GM23338 (cell line): ENCODE data around the gene CANT1. TPM values are rescaled to one million over a fixed set of nuclear protein-coding genes. Genes with fewer than 3 reads are reported as not detected.

ENCODE experiments used
- ATAC-seq: fragments of 200-7000 bp; cut with Tn5 transposase; 3 replicates; pipeline ENCODE4 v1.9.1; 2020
- DNase-seq: peaks from one replicate; pipeline ENCODE4 v3.0.0-alpha.2; 2015; ENCODE audit warnings: low spot score
- H2AFZ ChIP-seq: fragments of 200-600 bp; sonication (generic); 2 replicates; pipeline ENCODE4 v1.8.0; 2016; ENCODE audit warnings: antibody characterized with exemption, mild to moderate bottlenecking, moderate library complexity
- H3F3A ChIP-seq: fragments of 200-600 bp; sonication (generic); replicated peaks from 2 replicates; pipeline ENCODE4 v1.8.0; 2017; ENCODE audit warnings: antibody characterized with exemption, mixed run types, low read depth
- H3K27ac ChIP-seq: fragments of 200-600 bp; sonication (generic); 2 replicates; pipeline ENCODE4 v1.6.1; 2016; ENCODE audit warnings: low read depth
- H3K27me3 ChIP-seq: fragments of 200-600 bp; sonication (generic); 2 replicates; pipeline ENCODE4 v1.8.0; 2016; ENCODE audit warnings: mild to moderate bottlenecking, mixed run types, moderate library complexity; ENCODE audit not compliant: insufficient read depth
- H3K36me3 ChIP-seq: fragments of 200-600 bp; sonication (generic); 2 replicates; pipeline ENCODE4 v1.8.0; 2016; ENCODE audit warnings: mild to moderate bottlenecking; ENCODE audit not compliant: insufficient read depth
- H3K4me1 ChIP-seq: fragments of 200-600 bp; sonication (generic); 2 replicates; pipeline ENCODE4 v1.8.0; 2016; ENCODE audit warnings: mild to moderate bottlenecking, moderate library complexity; ENCODE audit not compliant: insufficient read depth
- H3K4me2 ChIP-seq: fragments of 200-600 bp; sonication (generic); 2 replicates; pipeline ENCODE4 v1.7.1; 2017; ENCODE audit warnings: mixed run types
- H3K4me3 ChIP-seq: fragments of 200-600 bp; sonication (generic); 2 replicates; pipeline ENCODE4 v1.6.1; 2016; ENCODE audit warnings: mixed run types
- H3K79me2 ChIP-seq: fragments of 200-600 bp; sonication (generic); replicated peaks from 2 replicates; pipeline ENCODE4 v1.8.0; 2017; ENCODE audit warnings: mild to moderate bottlenecking; ENCODE audit not compliant: insufficient read depth
- H3K9me2 ChIP-seq: fragments of 200-600 bp; sonication (generic); 2 replicates; pipeline ENCODE4 v1.8.0; 2017; ENCODE audit not compliant: insufficient read depth
- H4K20me1 ChIP-seq: fragments of 200-600 bp; sonication (generic); replicated peaks from 2 replicates; pipeline ENCODE4 v1.8.0; 2017; ENCODE audit warnings: mild to moderate bottlenecking; ENCODE audit not compliant: insufficient read depth
- H3K27ac Mint-ChIP-seq: 2 replicates; pipeline ENCODE4 v1.8.0; 2020; ENCODE audit warnings: inconsistent platforms, mild to moderate bottlenecking, moderate library complexity, mixed read lengths
- H3K27me3 Mint-ChIP-seq: 3 replicates; pipeline ENCODE4 v1.8.0; 2022; ENCODE audit warnings: low read depth, mild to moderate bottlenecking, moderate library complexity, mixed read lengths, inconsistent platforms; ENCODE audit not compliant: insufficient read depth, poor library complexity
- H3K36me3 Mint-ChIP-seq: 3 replicates; pipeline ENCODE4 v1.8.0; 2021; ENCODE audit warnings: low read depth, mild to moderate bottlenecking, inconsistent platforms, moderate library complexity, mixed read lengths
- H3K4me1 Mint-ChIP-seq: 3 replicates; pipeline ENCODE4 v1.8.0; 2020; ENCODE audit warnings: mild to moderate bottlenecking, inconsistent platforms, mixed read lengths
- H3K4me3 Mint-ChIP-seq: 3 replicates; pipeline ENCODE4 v1.8.0; 2021; ENCODE audit warnings: moderate library complexity, mild to moderate bottlenecking, inconsistent platforms, mixed read lengths
- H3K9me3 Mint-ChIP-seq: 3 replicates; pipeline ENCODE4 v1.8.0; 2020; ENCODE audit warnings: moderate library complexity, mild to moderate bottlenecking, inconsistent platforms, mixed read lengths
- CREB1 ChIP-seq: fragments of 250-450 bp; sonication (Bioruptor Pico); IDR thresholded peaks from 2 replicates; pipeline ENCODE4 v1.5.0; 2020; ENCODE audit warnings: low read depth, mild to moderate bottlenecking, moderate library complexity
- EZH2 ChIP-seq: fragments of 200-600 bp; sonication (generic); IDR thresholded peaks from one replicate; pipeline ENCODE4 v1.8.0; 2017; ENCODE audit warnings: antibody characterized with exemption, mild to moderate bottlenecking, low read depth; ENCODE audit not compliant: unreplicated experiment
- EZH2phosphoT487 ChIP-seq: fragments of 200-600 bp; sonication (generic); IDR thresholded peaks from one replicate; pipeline ENCODE4 v1.8.1; 2018; ENCODE audit warnings: antibody characterized with exemption; ENCODE audit not compliant: unreplicated experiment
- JUNB ChIP-seq: IDR thresholded peaks from one replicate; pipeline ENCODE4 v1.6.1; 2016; ENCODE audit warnings: antibody characterized with exemption; ENCODE audit not compliant: unreplicated experiment
- NANOG ChIP-seq: IDR thresholded peaks from 2 replicates; pipeline ENCODE4 v1.6.1; 2016; ENCODE audit warnings: antibody characterized with exemption, borderline replicate concordance
- POLR2AphosphoS5 ChIP-seq: IDR thresholded peaks from 2 replicates; pipeline ENCODE4 v1.6.1; 2016; ENCODE audit warnings: antibody characterized with exemption, low read depth
- STAT1 ChIP-seq: IDR thresholded peaks from one replicate; pipeline ENCODE4 v1.6.1; 2016; ENCODE audit warnings: antibody characterized with exemption; ENCODE audit not compliant: unreplicated experiment
- ZNF331 ChIP-seq: fragments of 250-450 bp; sonication (Bioruptor Pico); IDR thresholded peaks from 2 replicates; pipeline ENCODE4 v1.5.0; 2020; ENCODE audit warnings: low read depth, mild to moderate bottlenecking, moderate library complexity
- polyA plus RNA-seq: library from polyadenylated mRNA; unstranded; fragments of >200 nt; fragmentation: Nextera tagmentation; extraction: Ambion mirVana; gene quantifications from 2 replicates; pipeline ENCODE4 v1.2.1, GENCODE V29; 2016
- total RNA-seq: library from RNA; depleted of rRNA; stranded (reverse); fragments of >200 nt; shearing (Covaris generic); gene quantifications from 2 replicates; pipeline ENCODE4 v1.2.3, GENCODE V29; 2014
- TF ChIP-seq, protein P1 (sequence below): fragments of 250-450 bp; sonication (Bioruptor Pico); IDR thresholded peaks from 2 replicates; pipeline ENCODE4 v1.5.0; 2020; ENCODE audit warnings: mild to moderate bottlenecking, moderate library complexity
- TF ChIP-seq, protein P2 (sequence below), 2 experiments: fragments of 200-600 bp in 1 of 2; sonication (generic) in 1 of 2; conservative IDR thresholded peaks; 2 replicates each; pipeline versions ENCODE4 v1.5.1 to v1.6.1; 2016 to 2017; ENCODE audit warnings: antibody characterized with exemption in 2 of 2, low read depth in 2 of 2, mild to moderate bottlenecking in 2 of 2, moderate library complexity in 1 of 2
- TF ChIP-seq, protein P3 (sequence below): IDR thresholded peaks from one replicate; pipeline ENCODE4 v1.6.1; 2018; ENCODE audit warnings: antibody characterized with exemption; ENCODE audit not compliant: unreplicated experiment

The CANT1 gene
- total and polyA plus RNA-seq, 2 experiments from 2014 or later, result 5.9 to 38.8 TPM

DNA sequence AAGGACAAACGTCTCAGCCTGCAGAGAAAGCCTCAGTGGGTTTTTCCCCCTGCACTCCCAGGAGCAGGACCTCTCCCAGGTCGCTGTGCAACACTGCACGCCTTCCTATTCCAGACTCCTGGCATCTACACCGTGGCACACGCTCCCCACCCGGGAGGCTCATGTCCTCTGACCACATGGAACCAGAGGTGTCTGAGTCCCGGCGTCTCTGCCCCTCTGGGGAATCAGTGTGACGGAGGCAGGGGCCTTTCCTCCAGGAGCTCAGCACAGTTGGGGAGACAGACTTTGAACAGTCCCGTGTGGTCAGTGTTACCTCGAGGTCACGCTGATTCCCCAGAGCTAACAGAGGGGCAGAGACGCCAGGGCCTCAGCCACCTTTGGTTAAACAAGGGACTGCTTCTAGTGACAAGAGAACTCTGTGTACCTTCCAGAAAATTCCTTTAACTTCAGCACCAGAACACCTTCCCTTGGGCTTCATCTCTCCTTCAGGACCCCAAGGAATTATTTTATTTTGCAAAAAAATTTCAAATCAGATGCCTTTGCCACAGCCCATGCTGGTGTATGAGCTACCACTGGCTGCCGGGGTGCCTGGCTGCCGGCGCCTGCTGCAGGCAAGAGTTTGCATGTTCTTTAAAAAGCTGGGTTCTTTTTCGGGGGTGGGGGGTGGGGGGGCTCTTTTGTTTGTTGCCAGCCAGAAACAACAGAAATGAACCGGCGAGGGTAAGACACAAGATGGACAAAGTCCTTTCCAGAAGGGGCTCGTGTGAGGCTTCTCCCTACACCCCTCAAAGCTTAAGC, 6.6 kb downstream of the CANT1 start:
- TF ChIP-seq, protein P1, sequence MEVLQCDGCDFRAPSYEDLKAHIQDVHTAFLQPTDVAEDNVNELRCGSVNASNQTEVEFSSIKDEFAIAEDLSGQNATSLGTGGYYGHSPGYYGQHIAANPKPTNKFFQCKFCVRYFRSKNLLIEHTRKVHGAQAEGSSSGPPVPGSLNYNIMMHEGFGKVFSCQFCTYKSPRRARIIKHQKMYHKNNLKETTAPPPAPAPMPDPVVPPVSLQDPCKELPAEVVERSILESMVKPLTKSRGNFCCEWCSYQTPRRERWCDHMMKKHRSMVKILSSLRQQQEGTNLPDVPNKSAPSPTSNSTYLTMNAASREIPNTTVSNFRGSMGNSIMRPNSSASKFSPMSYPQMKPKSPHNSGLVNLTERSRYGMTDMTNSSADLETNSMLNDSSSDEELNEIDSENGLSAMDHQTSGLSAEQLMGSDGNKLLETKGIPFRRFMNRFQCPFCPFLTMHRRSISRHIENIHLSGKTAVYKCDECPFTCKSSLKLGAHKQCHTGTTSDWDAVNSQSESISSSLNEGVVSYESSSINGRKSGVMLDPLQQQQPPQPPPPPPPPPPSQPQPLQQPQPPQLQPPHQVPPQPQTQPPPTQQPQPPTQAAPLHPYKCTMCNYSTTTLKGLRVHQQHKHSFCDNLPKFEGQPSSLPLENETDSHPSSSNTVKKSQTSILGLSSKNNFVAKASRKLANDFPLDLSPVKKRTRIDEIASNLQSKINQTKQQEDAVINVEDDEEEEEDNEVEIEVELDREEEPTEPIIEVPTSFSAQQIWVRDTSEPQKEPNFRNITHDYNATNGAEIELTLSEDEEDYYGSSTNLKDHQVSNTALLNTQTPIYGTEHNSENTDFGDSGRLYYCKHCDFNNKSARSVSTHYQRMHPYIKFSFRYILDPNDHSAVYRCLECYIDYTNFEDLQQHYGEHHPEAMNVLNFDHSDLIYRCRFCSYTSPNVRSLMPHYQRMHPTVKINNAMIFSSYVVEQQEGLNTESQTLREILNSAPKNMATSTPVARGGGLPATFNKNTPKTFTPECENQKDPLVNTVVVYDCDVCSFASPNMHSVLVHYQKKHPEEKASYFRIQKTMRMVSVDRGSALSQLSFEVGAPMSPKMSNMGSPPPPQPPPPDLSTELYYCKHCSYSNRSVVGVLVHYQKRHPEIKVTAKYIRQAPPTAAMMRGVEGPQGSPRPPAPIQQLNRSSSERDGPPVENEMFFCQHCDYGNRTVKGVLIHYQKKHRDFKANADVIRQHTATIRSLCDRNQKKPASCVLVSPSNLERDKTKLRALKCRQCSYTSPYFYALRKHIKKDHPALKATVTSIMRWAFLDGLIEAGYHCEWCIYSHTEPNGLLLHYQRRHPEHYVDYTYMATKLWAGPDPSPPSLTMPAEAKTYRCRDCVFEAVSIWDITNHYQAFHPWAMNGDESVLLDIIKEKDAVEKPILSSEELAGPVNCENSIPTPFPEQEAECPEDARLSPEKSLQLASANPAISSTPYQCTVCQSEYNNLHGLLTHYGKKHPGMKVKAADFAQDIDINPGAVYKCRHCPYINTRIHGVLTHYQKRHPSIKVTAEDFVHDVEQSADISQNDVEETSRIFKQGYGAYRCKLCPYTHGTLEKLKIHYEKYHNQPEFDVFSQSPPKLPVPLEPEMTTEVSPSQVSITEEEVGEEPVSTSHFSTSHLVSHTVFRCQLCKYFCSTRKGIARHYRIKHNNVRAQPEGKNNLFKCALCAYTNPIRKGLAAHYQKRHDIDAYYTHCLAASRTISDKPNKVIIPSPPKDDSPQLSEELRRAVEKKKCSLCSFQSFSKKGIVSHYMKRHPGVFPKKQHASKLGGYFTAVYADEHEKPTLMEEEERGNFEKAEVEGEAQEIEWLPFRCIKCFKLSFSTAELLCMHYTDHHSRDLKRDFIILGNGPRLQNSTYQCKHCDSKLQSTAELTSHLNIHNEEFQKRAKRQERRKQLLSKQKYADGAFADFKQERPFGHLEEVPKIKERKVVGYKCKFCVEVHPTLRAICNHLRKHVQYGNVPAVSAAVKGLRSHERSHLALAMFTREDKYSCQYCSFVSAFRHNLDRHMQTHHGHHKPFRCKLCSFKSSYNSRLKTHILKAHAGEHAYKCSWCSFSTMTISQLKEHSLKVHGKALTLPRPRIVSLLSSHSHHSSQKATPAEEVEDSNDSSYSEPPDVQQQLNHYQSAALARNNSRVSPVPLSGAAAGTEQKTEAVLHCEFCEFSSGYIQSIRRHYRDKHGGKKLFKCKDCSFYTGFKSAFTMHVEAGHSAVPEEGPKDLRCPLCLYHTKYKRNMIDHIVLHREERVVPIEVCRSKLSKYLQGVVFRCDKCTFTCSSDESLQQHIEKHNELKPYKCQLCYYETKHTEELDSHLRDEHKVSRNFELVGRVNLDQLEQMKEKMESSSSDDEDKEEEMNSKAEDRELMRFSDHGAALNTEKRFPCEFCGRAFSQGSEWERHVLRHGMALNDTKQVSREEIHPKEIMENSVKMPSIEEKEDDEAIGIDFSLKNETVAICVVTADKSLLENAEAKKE (CRISPR knock-in tag), result no peak
- TF ChIP-seq NANOG (no peak), EZH2 (no peak), POLR2AphosphoS5 (no peak), STAT1 (no peak), EZH2phosphoT487 (no peak), CREB1 (no peak), JUNB (no peak), ZNF331 (CRISPR knock-in tag) (no peak)
- TF ChIP-seq, protein P2, sequence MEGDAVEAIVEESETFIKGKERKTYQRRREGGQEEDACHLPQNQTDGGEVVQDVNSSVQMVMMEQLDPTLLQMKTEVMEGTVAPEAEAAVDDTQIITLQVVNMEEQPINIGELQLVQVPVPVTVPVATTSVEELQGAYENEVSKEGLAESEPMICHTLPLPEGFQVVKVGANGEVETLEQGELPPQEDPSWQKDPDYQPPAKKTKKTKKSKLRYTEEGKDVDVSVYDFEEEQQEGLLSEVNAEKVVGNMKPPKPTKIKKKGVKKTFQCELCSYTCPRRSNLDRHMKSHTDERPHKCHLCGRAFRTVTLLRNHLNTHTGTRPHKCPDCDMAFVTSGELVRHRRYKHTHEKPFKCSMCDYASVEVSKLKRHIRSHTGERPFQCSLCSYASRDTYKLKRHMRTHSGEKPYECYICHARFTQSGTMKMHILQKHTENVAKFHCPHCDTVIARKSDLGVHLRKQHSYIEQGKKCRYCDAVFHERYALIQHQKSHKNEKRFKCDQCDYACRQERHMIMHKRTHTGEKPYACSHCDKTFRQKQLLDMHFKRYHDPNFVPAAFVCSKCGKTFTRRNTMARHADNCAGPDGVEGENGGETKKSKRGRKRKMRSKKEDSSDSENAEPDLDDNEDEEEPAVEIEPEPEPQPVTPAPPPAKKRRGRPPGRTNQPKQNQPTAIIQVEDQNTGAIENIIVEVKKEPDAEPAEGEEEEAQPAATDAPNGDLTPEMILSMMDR (conservative IDR thresholded peaks at IDR 0.05; ENCODE audit: low read depth in 2 of 2), result no peak
- TF ChIP-seq, protein P3, sequence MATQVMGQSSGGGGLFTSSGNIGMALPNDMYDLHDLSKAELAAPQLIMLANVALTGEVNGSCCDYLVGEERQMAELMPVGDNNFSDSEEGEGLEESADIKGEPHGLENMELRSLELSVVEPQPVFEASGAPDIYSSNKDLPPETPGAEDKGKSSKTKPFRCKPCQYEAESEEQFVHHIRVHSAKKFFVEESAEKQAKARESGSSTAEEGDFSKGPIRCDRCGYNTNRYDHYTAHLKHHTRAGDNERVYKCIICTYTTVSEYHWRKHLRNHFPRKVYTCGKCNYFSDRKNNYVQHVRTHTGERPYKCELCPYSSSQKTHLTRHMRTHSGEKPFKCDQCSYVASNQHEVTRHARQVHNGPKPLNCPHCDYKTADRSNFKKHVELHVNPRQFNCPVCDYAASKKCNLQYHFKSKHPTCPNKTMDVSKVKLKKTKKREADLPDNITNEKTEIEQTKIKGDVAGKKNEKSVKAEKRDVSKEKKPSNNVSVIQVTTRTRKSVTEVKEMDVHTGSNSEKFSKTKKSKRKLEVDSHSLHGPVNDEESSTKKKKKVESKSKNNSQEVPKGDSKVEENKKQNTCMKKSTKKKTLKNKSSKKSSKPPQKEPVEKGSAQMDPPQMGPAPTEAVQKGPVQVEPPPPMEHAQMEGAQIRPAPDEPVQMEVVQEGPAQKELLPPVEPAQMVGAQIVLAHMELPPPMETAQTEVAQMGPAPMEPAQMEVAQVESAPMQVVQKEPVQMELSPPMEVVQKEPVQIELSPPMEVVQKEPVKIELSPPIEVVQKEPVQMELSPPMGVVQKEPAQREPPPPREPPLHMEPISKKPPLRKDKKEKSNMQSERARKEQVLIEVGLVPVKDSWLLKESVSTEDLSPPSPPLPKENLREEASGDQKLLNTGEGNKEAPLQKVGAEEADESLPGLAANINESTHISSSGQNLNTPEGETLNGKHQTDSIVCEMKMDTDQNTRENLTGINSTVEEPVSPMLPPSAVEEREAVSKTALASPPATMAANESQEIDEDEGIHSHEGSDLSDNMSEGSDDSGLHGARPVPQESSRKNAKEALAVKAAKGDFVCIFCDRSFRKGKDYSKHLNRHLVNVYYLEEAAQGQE, result no peak
- Histone ChIP-seq H2AFZ (no peak overlapping the region), H3K36me3 (no peaks in the 10 kb centered on the region), H4K20me1 (peaks cover 41% of the 10 kb centered on the region), H3K4me1 (no peaks in the 10 kb centered on the region), H3F3A (peaks cover 4% of the 10 kb centered on the region; the same call in 1 of the 2 replicates), H3K27ac (no peak overlapping the region), H3K79me2 (peaks cover 21% of the 10 kb centered on the region), H3K9me2 (no peaks in the 10 kb centered on the region), H3K27me3 (peaks cover 53% of the 10 kb centered on the region), H3K4me2 (no peak overlapping the region), H3K4me3 (no peak overlapping the region)
- Mint-ChIP-seq H3K9me3 (peaks cover 2% of the 10 kb centered on the region; the same call in 1 of the 3 replicates), H3K36me3 (peaks cover 18% of the 10 kb centered on the region), H3K4me3 (no peak overlapping the region), H3K27me3 (peaks cover 60% of the 10 kb centered on the region), H3K4me1 (peaks cover 10% of the 10 kb centered on the region), H3K27ac (no peak overlapping the region)
- no peak for ATAC-seq
- DNase-seq, result no peak
